ENCODE measurements around the gene GEMIN5.

The GEMIN5 gene

DNA sequence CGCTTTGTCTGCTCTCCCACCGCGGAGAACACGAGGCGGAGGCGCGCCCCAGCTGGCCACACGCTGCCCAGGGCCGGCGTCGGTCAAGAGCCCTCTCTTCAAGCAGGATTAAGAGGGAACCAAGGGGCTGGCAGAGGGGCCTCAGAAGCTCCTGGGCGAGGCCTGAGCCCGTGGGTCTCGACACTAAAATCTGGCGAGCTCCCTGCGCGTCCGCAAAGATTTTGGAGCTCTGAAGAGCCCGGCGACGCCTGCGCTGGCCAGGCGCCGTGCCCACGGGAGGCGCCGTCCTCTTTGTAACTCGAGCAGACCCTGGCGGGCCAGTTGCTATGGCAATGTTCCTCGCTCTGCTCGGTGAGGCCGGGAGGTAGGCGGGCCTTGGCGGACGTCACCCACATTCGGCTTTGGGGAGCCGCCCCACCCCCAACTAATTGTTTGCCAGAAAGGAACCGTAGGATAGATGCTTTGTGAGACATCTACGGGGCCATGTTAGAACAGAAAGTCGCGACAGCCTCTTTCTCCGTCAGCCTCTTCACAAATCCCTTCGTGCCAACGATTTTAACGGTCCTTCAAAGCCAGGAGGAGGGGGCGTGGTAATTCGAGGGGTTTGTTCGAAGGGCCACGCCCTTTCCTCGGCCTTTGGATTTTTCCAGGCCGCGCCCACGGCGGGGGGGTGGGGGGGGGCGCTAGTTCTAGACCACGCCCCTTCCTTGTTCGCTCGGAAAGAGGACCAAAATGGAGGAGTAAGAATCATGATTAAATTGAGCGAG lies 80.3 kb downstream of the GEMIN5 start:
- TF ChIP-seq CTCF (IDR thresholded peaks at IDR 0.05; ENCODE audit: borderline replicate concordance, control extremely low read depth, extremely low read depth, insufficient read depth, missing control alignments) = no peak
- peak; percentile 90 for DNase-seq (ENCODE audit: low spot score)
- in situ Hi-C loops (cut with MboI; ENCODE audit: low sequenced_read_pairs, unreplicated experiment) = no loop called here

DNA sequence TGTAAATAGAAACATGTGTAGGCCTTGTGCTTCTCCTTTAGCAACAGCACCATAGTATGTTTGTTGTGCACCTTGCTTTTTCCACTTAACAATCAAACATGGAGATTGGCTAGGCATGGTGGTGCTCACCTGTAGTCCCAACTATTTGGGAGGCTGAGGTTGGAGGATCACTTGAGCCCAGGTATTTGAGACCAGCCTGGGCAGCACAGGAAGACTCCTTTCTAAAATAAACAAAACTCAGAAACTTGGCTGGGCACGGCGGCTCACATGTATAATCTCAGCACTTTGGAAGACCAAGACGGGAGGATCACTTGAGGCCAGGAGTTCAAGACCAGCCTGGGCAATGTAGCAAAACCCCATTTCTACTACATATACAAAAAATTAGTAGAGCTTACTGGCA lies 86.7 kb downstream of the GEMIN5 start:
- in situ Hi-C loops (cut with MboI; ENCODE audit: low sequenced_read_pairs, unreplicated experiment) = no loop called here

GRCh38 chr5:154850255-154851062 lies 87.6 kb downstream of the GEMIN5 start, which contains the start of gene FAXDC2:
Gene FAXDC2, minus strand, starts transcription at chr5:154850603. Its CDS starts 12,425 bp downstream, at chr5:154838178.
- no peak for TF ChIP-seq CTCF (IDR thresholded peaks at IDR 0.05; ENCODE audit: borderline replicate concordance, control extremely low read depth, extremely low read depth, insufficient read depth, missing control alignments)
- in situ Hi-C loops (cut with MboI; ENCODE audit: low sequenced_read_pairs, unreplicated experiment) = no loop called here
- peak; percentile 50 for DNase-seq (ENCODE audit: low spot score)

More for the DNA sequence above, 86.7 kb downstream of the GEMIN5 start:
- TF ChIP-seq CTCF (IDR thresholded peaks at IDR 0.05; ENCODE audit: borderline replicate concordance, control extremely low read depth, extremely low read depth, insufficient read depth, missing control alignments) = no peak
- no peak for DNase-seq (ENCODE audit: low spot score)

- in situ Hi-C loops (cut with MboI; ENCODE audit: low sequenced_read_pairs, unreplicated experiment) = no loop called here
These were observed 88.2 kb downstream of the GEMIN5 start for GRCh38 chr5:154849791-154850201.

GRCh38 chr5:154849264-154849785 lies 88.7 kb downstream of the GEMIN5 start:
- in situ Hi-C loops (cut with MboI; ENCODE audit: low sequenced_read_pairs, unreplicated experiment) = no loop called here
- TF ChIP-seq CTCF (IDR thresholded peaks at IDR 0.05; ENCODE audit: borderline replicate concordance, control extremely low read depth, extremely low read depth, insufficient read depth, missing control alignments) = no peak
- DNase-seq (ENCODE audit: low spot score) = no peak

More at GRCh38 chr5:154849791-154850201, 88.2 kb downstream of the GEMIN5 start:
- TF ChIP-seq CTCF (IDR thresholded peaks at IDR 0.05; ENCODE audit: borderline replicate concordance, control extremely low read depth, extremely low read depth, insufficient read depth, missing control alignments) = no peak
- DNase-seq (ENCODE audit: low spot score) = no peak

DNA sequence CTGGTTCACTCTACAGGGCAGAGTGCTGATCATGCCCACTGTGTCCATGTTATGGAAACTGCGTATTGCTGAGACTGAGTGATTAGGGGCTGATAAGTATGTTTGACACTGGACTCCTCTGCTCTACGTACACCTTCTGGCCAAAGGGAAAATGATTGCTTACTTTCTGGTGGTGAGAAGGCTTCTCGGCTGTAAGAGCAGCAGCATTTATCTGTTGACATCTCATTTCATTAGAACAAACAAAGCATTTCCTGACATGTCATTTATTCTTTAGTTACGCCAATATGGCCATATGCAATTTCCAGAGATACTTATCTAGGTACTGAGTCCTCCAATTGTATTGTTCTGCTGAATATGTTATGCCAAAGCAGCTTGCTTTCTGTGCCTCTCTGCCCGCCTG lies 93.2 kb downstream of the GEMIN5 start:
- in situ Hi-C loops (cut with MboI; ENCODE audit: low sequenced_read_pairs, unreplicated experiment) = no loop called here
- no peak for DNase-seq (ENCODE audit: low spot score)
- TF ChIP-seq CTCF (IDR thresholded peaks at IDR 0.05; ENCODE audit: borderline replicate concordance, control extremely low read depth, extremely low read depth, insufficient read depth, missing control alignments) = no peak

Data from GM13976 (cell line).